GM13977 (cell line): ENCODE results near the gene EGR1.

ENCODE experiments used
- DNase-seq: peaks from one replicate; pipeline ENCODE4 v3.0.0; 2012; ENCODE audit warnings: low spot score
- CTCF ChIP-seq: IDR thresholded peaks from 2 replicates; pipeline ENCODE4 v1.5.1; 2012; ENCODE audit warnings: mild to moderate bottlenecking, control low read depth; ENCODE audit not compliant: insufficient read depth; ENCODE audit errors: extremely low read depth, missing control alignments
- in situ Hi-C: fragments of 300-500 bp; cut with MboI; formaldehyde crosslinking; loops from one replicate; pipeline ENCODE4 v1.12.0; 2022; ENCODE audit warnings: low sequenced_read_pairs, low pct_unique_long_range_greater_than_20kb, mixed read lengths, inconsistent platforms; ENCODE audit not compliant: unreplicated experiment

Gene EGR1

GRCh38 chr5:138491669-138492559 lies 26.6 kb downstream of the EGR1 start:
- DNase-seq = peak; percentile 96
- in situ Hi-C loops = no loop called here
- TF ChIP-seq CTCF = no peak

- DNase-seq = no peak
- in situ Hi-C loops = no loop called here
- TF ChIP-seq CTCF = no peak
Observed at GRCh38 chr5:138492560-138493045, 27.3 kb downstream of the EGR1 start.

- TF ChIP-seq CTCF = no peak
- DNase-seq = no peak
- in situ Hi-C loops = no loop called here
Observed at GRCh38 chr5:138495351-138495750, 30.1 kb downstream of the EGR1 start.

- in situ Hi-C loops = no loop called here
- DNase-seq = no peak
- no peak for TF ChIP-seq CTCF
Observed at GRCh38 chr5:138498376-138498775, 33.1 kb downstream of the EGR1 start.

- DNase-seq = no peak
- no peak for TF ChIP-seq CTCF
- in situ Hi-C loops = loop anchor here (10.0 kb wide), 1 partner anchor 57 kb away; no protein-coding TSS in a partner anchor
Observed at GRCh38 chr5:138502121-138502520, 36.8 kb downstream of the EGR1 start.

GRCh38 chr5:138502521-138502920 lies 37.2 kb downstream of the EGR1 start:
- DNase-seq = no peak
- in situ Hi-C loops = loop anchor here (10.0 kb wide), 1 partner anchor 58 kb away; no protein-coding TSS in a partner anchor
- no peak for TF ChIP-seq CTCF
